Colon (tissue), 2 donors: Measurements from ENCODE around the gene EYA2.
"Not testable (repeated sequence)": the region's sequence is repeated elsewhere in the genome, so short reads cannot be mapped to it uniquely, and the experiment has no call there.

Source experiments
- FAIRE-seq: peaks from 2 replicates; lab custom pipeline; 2012; peaks lifted over from hg19 to GRCh38; lab: Jason Lieb, UNC
- donor health status: control.
- donor health status: control.

Gene EYA2, protein sequence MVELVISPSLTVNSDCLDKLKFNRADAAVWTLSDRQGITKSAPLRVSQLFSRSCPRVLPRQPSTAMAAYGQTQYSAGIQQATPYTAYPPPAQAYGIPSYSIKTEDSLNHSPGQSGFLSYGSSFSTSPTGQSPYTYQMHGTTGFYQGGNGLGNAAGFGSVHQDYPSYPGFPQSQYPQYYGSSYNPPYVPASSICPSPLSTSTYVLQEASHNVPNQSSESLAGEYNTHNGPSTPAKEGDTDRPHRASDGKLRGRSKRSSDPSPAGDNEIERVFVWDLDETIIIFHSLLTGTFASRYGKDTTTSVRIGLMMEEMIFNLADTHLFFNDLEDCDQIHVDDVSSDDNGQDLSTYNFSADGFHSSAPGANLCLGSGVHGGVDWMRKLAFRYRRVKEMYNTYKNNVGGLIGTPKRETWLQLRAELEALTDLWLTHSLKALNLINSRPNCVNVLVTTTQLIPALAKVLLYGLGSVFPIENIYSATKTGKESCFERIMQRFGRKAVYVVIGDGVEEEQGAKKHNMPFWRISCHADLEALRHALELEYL

DNA sequence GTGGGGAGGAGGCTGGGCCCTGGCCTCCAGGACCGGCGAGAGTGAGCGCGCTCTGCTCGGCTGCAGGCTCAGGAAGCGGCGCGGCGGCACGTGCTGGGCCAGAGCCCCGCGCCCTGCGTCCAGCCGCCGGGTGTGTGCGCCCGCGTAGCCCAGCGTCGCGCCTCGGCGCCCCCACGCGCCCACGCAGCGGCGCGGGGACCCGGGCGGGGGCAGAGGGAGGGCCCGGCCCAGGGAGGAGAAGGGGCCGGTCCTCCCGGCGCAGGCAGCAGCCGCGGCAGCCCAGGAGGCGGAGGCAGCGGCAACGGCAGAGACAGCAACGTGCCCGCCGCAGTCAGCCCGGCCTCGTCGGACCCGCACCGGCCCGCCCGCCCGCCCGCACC lies at the start of gene EYA2:
Gene EYA2 (plus strand): TSS at position 265 of the 380 bp plus-strand sequence. CDS start 95,168 bp downstream, outside the sequence.
- FAIRE-seq: no peak

DNA sequence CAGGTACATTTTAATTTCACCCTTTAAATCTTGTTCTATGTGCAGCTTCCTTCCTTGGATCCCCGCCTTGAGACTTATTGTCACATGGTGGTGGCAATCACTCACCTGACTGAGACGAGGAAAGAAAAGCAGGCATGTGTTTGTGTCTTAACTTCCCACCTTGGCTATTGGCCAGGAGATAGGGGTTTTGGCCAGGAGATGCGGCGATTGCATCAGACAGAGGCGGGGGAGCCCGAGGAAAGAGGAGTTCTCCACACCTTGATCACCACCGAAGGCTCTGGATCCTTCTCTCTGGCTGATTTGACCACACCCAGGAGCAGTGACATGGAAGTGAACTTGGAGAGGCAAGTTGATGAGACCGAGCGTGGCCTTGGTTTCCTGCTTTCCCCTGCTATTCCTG lies 49.7 kb upstream of the EYA2 start:
- no peak for FAIRE-seq

DNA sequence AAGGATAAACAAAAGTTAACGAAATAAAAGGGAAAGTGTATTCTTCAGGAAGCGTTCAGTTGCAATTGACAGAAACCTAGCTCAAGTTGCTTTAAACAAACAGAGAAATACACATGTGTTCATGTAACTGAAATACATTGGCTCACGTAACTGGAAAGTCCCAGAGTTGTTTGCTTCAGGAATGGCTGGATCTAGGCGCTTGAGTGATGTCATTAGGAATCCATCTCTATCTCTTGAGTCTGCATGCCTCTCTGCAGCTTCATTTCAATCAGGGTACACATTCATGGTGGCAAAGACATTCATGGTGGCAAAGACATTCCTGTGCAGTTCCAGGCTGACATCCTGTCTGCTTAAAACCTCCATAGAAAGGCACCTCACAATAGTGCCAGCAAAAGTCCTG lies 45.4 kb upstream of the EYA2 start:
- no peak for FAIRE-seq

DNA sequence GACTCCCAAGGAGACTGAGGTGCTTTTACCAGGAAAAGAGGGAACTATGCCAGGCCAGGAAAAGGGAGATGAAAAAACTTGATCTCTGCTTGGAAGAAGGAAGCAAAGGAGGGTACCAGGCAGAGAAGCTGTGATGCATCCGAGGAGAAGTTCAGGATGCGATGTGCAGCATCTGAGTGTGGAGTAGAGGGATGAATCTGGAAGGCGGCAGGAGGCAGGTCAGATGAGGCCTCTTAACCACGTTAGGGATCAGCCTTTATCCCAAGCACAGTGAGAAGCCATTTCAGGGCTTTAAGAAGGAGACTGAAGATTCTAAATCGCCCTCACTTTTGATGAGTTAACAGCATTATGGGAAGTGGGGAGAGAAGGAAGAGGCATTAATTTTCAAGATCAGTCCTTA lies 44.9 kb upstream of the EYA2 start:
- no peak for FAIRE-seq

DNA sequence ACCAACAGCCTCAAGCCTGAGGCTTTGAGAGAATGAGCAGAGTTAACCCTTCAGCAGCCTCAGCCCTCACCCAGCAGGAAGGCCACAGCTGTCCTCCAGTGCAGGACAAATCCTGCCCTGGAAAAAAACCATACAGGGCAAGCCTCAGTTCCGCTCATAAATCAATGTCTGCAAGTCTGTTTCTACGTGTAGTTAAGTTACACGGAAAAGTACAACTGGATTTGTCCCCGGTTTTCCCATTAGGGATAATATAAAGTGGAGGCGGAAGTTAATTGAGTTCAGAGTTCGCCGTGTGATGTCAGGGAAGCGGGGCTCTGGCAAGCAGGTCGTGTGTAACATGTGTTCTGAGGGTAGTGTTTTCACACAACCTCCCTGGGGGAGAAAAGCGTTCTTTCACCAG lies 44.2 kb upstream of the EYA2 start:
- FAIRE-seq: no peak

DNA sequence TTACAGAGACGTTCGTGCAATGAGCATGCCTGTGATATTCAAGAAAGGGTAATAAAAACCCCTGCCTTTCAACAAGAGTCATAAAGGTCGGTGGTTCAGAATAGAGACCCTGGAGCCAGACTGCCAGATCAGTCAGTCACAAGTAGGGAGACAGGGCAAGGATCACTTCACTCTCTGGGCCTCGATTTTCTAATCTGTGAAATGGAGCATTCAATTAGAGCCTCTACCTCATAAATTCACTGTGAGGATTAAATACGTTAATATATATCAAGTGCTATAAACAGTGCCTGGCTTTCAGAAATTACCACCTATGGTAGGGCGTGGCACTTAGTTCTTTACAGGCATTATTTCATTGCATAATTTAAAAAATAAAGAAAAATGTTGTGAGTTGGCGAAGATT lies 43.7 kb upstream of the EYA2 start:
- FAIRE-seq: no peak

DNA sequence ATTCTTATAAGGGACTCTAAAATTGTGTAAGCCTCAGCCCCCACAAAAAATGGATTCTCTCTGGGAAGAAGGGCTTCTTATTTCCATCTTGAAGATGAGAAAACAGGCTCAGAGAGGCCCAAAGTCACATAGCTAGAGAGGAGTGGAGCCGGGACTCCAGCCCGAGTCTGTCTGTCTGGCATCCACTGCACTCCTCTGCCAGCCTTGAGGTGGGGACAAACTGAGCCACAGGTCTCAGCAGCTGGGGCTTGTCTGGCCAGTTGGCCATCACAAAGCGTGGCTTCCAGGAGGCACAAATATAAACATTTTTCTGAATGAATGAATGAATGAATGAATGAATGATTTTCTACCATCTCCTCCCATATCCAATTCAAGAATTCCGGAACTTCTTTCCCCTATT lies 42.9 kb upstream of the EYA2 start:
- no peak for FAIRE-seq

DNA sequence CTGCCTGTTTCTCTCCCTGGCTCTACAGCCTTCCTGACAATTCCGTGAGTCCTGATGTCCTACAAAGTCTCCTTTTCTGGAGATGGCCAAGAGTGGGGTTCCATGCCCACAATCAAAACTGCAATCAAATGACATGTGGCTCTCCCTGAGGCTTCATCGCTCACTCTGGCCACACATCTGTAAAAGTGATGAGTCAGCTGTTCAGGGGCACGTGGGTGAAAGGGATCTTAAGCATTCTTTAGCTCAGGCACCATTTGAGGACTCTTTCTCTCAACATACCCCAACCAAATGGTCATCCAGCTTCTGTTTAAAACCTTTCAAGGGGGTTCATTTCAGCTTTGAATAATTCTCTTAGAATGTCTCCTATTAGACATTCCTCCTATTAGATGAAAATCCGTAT lies 42.3 kb upstream of the EYA2 start:
- no peak for FAIRE-seq

DNA sequence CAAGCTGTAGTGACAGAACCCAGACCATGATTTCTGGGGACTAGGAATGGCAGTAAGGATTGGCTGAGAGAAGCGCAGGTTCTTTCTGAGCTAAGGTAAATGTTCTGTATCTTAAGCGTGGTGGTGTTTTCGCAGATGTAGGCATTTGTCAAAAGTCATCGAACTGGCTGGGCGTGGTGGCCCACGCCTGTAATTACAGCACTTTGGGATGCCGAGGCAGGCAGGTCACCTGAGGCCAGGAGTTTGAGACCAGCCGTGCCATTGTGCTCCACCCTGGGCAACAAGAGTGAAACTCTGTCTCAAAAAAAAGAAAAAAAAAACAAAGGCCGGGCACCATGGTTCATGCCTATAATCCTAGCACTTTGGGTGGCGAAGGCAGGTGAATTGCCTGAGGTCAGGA lies 40.7 kb upstream of the EYA2 start:
- no peak for FAIRE-seq

DNA sequence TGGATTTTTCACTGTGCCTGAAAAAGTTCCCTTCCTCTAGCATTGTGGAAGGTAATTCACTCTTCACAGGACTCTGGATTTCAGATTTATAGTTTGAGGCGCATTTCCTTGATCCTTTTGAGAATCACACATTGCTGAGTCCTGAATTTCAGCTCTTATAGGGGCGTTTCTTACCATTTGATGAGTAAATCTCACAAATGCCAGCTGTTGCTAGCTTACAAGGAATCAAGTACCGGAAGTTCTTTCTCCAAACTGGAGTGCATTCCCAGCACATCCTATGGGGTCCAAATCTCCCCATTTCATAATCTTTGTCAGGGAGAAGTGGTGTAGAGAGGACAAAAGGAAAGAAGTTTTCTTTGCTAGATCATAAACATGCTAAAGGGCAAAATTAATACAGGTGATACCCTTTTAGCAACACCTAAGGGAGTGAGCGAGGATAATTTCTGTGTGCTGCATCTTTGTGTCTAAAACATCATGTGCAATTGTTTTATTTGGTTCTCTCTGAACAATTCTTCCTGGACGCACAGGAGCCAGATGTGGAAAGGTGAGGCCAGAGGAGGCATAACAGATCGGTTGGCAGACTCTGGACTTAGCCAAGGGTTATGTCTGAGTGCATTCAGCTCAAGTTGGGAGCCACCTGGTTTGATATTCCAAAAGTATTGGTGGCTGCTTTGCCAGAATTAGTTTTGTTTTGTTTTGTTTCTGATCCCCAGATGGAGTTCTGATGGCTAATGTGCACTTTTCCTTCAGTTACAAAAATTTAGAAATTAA lies 37.4 kb upstream of the EYA2 start:
- FAIRE-seq: no peak

DNA sequence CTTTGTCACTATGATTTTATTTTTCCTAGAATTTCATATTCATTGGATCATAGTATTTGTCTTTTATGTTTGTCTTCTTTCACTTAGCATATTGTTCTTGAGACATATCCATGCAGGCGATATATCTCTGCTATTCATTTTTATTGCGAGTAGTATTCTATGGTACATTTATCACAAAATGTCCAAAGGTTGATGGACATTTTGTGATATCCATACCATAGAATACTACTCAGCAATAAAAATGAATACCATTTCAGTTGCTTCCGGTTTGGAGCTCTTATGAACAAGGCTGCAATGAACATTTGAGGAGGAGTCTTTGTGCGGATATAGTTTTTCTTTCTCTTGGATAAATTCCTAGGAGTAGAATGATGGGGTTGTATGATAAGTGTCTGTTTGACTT lies 28.8 kb upstream of the EYA2 start:
- no peak for FAIRE-seq

DNA sequence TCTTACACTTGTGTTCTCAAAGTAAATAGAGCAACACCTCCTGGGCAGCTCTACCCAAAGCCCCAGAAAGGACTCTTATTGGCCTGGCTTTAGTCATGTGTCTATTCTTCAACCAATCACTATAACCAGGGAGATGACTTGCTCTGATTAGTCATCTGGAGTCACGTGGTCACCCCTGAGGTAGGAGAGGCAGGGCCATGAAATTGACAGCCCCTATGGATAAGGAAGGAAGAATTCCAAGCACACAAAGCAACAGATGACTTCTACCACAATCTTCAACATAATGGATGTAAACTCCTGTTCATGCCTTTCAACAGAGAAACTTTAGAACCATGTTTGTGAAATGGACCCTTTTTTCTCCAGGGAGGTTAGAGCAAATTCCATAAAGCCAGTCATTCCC lies 24.6 kb upstream of the EYA2 start:
- no peak for FAIRE-seq

DNA sequence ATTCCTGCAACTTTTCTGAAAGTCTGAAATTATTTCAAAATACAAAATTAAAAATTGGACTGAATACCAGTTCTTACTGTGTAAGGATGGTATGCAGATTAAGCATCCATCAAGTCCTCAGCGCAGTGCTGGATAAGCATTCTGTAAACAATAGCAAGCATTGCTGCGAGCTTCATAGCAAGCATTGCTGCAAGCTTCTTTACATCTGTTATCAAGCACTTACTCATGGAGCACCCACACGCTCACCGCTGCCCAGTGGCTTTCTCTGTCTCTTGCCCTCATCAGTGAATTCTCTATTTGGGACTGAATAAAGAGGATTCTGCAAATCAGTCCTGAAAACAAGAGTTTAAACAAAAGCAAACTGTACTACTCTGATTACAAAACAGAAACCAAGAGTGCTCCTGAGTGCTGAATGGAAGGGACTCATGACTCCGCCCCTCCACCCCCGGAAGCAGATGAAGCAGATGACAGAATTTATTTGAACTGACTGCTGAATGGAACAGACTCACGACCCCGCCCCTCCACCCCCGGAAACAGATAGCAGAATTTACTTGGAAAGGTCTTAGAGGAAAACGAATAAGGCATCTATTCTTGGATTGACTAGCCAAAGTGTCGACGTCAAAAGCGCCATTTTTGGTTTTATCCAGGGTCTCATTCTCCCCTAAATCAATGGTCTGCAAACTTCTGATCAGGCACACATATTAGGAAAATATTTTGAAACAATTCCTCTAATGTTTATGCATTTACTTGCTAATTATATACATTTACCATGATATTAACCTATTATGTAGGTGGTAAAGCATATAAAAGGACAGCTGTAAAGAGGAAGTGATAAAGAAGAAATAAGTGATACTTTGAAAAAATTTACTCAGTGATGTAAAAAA lies 22.1 kb upstream of the EYA2 start:
- FAIRE-seq: no peak

DNA sequence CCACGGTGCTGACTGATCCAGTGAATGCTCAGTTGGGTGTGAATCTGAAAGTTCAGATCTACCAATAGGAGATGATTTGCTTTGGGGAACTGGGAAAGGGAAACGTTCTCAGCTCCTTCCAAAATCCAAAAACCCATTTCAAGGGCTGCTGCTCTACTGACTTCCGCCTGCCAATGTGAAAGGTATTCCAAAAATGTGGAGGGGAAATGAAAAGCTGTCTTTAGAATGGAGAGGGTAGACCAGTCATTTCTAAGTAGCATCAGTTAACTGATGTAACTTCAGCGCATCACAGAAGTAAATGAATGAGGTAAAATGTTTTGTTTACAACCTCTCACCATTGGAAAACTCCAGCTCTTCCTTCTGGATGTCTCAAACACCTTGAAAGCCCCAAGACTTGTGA lies 19.6 kb upstream of the EYA2 start:
- FAIRE-seq: no peak

DNA sequence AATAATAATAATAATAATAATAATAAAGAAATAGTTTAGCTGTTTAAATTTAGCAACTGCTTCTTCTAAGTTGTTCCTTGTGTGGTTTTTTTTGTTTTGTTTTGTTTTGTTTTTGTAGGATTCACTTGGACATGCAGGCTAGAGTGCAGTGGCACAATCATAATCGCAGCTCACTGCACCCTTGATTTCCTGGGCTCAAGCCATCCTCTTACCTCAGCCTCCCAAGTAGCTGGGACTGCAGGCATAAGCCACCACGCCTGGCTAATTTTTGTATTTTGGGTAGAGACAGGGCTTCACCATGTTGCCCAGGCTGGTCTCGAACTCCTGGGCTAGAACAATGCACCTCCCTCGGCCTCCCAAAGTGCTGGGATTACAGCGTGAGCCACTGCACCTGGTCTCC lies 15.3 kb upstream of the EYA2 start:
- no peak for FAIRE-seq

DNA sequence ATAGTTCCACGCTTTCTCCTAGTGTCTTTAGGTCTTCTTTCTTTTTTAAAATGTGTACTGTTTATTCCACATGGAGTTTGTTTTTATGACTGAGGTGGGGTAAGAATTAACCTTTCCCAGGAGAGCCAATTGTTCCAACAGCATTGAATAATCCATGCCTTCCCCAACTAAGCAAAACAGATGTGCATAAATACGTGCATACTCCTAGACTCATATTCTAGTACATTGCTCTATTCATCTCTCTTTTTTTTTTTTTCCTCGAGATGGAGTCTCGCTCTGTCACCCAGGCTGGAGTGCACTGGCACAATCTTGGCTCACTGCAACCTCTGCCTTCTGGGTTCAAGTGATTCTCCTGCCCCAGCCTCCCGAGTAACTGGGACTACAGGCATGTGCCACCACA lies 14.7 kb upstream of the EYA2 start:
- not testable (repeated sequence) for FAIRE-seq

DNA sequence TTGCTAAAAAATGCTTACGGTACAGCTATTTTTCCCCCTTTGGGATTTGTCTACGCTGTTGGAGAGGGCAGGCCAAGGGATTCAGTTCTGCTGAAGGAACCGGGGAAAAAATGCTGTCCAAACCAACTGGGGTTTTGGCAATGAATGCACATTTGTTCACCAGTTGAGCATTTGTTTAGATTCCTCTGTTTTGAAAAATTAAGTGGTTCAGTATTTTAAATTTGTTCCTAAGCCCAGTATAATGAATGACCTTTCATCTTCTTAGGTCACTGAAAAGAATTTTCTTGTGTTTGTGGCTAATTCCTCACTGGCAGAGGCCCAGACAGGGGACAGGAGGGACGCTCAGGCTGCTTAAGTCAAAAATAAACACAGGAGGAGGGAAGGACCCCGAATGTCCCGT lies 10.8 kb upstream of the EYA2 start:
- no peak for FAIRE-seq

DNA sequence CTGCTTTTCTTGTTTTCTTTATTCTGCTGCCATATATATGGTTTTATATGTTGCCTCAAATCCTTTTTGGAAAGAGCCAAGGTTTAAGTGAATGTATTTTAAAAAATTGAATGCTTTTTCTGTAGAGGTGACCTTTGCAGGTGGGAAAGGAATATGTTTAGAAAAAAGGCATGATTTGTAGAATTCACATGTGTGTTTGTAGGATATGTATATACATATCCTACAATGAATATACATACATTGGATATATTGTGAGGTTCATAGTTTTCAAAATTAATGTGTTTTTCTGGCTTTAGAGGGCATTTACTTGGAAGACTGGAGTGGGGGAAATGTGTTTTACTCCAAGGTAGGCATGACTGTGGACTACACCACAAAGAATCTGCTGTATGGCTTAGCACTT lies 4.0 kb upstream of the EYA2 start:
- FAIRE-seq: no peak

DNA sequence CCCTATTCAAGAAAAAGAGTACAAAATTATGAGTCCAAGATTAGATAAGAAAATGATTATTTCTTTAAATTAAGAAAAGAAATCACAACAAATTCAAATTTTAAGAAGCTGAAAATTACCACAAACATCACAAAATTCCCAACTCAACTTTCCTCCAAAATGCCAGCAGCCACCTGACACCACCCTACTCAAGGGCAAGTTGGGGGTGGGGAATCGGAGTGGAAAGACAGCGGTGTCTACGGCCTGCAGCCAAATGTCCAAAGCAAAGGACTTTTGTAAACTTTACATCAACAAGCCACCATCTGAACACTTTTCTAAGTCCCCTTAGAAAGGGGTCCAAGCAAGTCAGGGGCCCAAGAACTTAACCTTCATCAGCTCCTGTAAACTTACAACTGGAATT lies 1.6 kb upstream of the EYA2 start:
- no peak for FAIRE-seq

DNA sequence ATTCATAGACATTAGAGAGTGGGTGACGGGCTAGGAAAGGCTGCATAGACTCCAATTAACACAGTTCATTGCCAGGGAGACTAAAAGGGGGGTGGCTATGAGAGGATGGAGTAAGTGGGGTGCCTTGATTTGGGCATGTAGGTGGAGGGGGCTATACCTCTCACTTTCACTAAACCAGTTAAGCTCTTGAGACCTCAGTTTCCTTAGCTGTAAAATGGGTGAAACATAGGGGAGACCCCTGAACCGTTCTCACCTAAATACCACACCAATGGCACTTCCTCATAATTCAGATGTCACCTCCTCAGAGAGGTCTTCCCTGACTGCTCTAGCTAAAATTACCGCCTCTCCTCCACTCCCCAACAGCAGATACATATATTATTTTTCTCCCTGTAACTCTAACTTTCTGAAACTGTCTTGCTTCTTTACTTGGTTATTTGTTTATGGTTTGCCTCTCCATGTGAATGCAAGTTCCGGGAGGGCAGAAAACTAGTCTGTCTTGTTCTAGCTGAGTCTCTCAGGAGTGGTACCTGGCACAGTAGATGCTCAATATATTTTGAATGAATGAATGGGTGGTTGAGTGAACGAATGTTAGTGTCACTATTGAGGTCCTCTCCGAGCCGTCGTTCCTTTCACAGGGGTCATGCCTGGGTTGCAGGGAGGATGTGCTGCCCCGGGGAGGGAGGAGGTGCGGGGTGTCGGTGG lies 615 bp upstream of the EYA2 start:
- FAIRE-seq: no peak

DNA sequence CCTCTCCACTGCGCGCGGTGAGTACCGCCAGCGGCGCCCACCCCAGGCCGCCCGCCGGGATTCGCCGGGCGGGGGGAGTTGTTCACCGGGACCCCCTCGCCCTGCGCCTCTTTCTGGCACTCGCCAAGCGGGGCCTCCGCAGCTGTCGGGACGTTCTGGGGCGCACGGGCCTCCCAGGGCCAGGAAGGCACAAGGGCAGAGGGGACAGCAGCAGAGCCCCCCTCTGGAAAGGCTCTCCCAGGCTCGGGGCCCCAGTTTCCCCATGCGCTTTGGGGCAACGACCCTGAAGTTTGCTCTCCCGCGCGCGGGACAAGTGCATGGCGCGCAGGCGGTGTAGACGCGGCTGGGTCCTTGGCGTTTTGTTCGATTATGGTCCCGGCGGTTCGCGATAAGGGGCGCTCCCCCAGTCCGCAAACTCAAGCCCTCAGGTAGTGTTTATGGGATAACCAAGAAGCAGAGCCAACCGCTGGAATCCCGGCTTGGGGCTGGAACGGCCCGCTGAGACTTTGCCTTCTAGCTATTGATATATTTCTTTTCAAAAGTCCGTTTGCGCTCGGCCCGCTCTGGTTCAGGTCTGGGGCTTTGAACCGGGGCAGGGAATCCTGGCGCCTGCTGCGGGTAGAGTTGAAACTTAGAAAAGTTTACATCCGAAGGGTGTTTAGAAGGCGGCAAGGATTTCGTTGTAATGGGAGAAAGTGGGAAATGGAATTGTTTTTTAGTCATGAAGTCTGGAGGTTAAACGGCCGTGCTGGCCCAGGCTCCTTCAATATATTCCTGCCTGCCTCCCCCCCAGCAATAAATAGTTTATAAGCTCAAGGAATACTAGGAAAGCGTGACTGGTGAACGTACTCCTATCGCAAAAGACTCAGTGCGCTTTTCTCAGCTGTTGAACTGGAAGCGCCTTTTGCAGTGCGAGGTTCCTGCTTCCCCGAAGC lies 595 bp downstream of the EYA2 start:
- no peak for FAIRE-seq
